SK-N-SH (cell line): ENCODE data around the gene HAGH. TPM values are rescaled to one million over a fixed set of nuclear protein-coding genes. Genes with fewer than 3 reads are reported as not detected.

Source experiments
- CTCF ChIA-PET: fragments of 300-600, 350-600 bp; formaldehyde crosslinking; extraction: SDS; loops from one replicate; lab custom pipeline; 2021; lab: Yijun Ruan, JAX
- POLR2A ChIA-PET: fragments of 350-600 bp; sonication (Branson Sonifier 250); formaldehyde crosslinking; extraction: SDS; loops from one replicate; lab custom pipeline; 2020; ENCODE audit warnings: antibody characterized with exemption, inconsistent platforms; lab: Yijun Ruan, JAX
- DNase-seq: peaks from one replicate; pipeline ENCODE4 v3.0.0; 2012
- H2AFZ ChIP-seq: fragments of 200-600 bp; sonication (generic); 2 replicates; pipeline ENCODE4 v1.8.1; 2016; ENCODE audit warnings: antibody characterized with exemption, mild to moderate bottlenecking, low read depth
- H3F3A ChIP-seq: fragments of 200-600 bp; sonication (generic); replicated peaks from 2 replicates; pipeline ENCODE3; 2016; ENCODE audit warnings: antibody characterized with exemption, mild to moderate bottlenecking; ENCODE audit not compliant: insufficient read depth
- H3K27ac ChIP-seq, 2 experiments: fragments of 200-500 bp in 1 of 2; fragments of 200-600 bp in 1 of 2; sonication (Bioruptor generic) in 1 of 2; sonication (generic), shearing (Covaris generic) in 1 of 2; 2 replicates each; pipeline versions ENCODE4 v1.5.1 to v1.6.1; 2014 to 2016; ENCODE audit warnings: low read depth in 2 of 2, inconsistent platforms in 1 of 2, low read length in 1 of 2, mild to moderate bottlenecking in 1 of 2, mixed read lengths in 1 of 2
- H3K27me3 ChIP-seq: fragments of 200-600 bp; sonication (generic), shearing (Covaris generic); 2 replicates; pipeline ENCODE4 v1.6.1; 2016; ENCODE audit warnings: mixed run types; ENCODE audit not compliant: insufficient read depth
- H3K36me3 ChIP-seq, 2 experiments: fragments of 200-500 bp in 1 of 2; fragments of 200-600 bp in 1 of 2; sonication (Bioruptor generic) in 1 of 2; sonication (generic) in 1 of 2; replicated peaks in 1 of 2; 2 replicates each; pipeline versions ENCODE3 to v1.5.1; 2014 to 2016; ENCODE audit warnings: low read length in 1 of 2, mild to moderate bottlenecking in 1 of 2; ENCODE audit not compliant: insufficient read depth in 2 of 2, control insufficient read depth in 1 of 2
- H3K4me1 ChIP-seq, 2 experiments: fragments of 200-500 bp in 1 of 2; fragments of 200-600 bp in 1 of 2; sonication (Bioruptor generic) in 1 of 2; sonication (generic), shearing (Covaris generic) in 1 of 2; 2 replicates each; pipeline versions ENCODE4 v1.5.1 to v1.6.1; 2014 to 2016; ENCODE audit warnings: low read depth in 1 of 2, low read length in 1 of 2, mixed run types in 1 of 2; ENCODE audit not compliant: insufficient read depth in 2 of 2, control insufficient read depth in 1 of 2
- H3K4me2 ChIP-seq: fragments of 200-600 bp; sonication (generic), shearing (Covaris generic); 2 replicates; pipeline ENCODE4 v1.6.1; 2017; ENCODE audit warnings: mixed run types
- H3K4me3 ChIP-seq, 2 experiments: fragments of 200-500 bp in 1 of 2; fragments of 200-600 bp in 1 of 2; sonication (Bioruptor generic) in 1 of 2; sonication (generic), shearing (Covaris generic) in 1 of 2; 2 replicates each; pipeline versions ENCODE4 v1.5.1 to v1.8.1; 2014 to 2016; ENCODE audit warnings: low read depth in 2 of 2, inconsistent platforms in 1 of 2, low read length in 1 of 2, mild to moderate bottlenecking in 1 of 2, mixed read lengths in 1 of 2, moderate library complexity in 1 of 2
- H3K79me2 ChIP-seq: fragments of 200-600 bp; sonication (generic); 2 replicates; pipeline ENCODE4 v1.8.1; 2017; ENCODE audit warnings: mild to moderate bottlenecking; ENCODE audit not compliant: insufficient read depth
- H3K9ac ChIP-seq: fragments of 200-600 bp; sonication (generic); 2 replicates; pipeline ENCODE4 v1.6.1; 2017; ENCODE audit warnings: mixed run types
- H3K9me2 ChIP-seq: fragments of 200-600 bp; sonication (generic); 2 replicates; pipeline ENCODE4 v1.6.1; 2017; ENCODE audit warnings: mixed run types
- H3K9me3 ChIP-seq: fragments of 200-600 bp; sonication (generic); 2 replicates; pipeline ENCODE4 v1.6.1; 2017; ENCODE audit warnings: mixed run types, mild to moderate bottlenecking, moderate library complexity
- H4K20me1 ChIP-seq: fragments of 200-600 bp; sonication (generic); 2 replicates; pipeline ENCODE4 v1.6.1; 2017; ENCODE audit warnings: mild to moderate bottlenecking, mixed run types; ENCODE audit not compliant: insufficient read depth
- CHD2 ChIP-seq: fragments of 150-350 bp; IDR thresholded peaks from 2 replicates; pipeline ENCODE4 v1.6.1; 2018; ENCODE audit warnings: low read length; ENCODE audit not compliant: partially characterized antibody
- CTCF ChIP-seq: fragments of 200-600 bp; sonication (generic); IDR thresholded peaks from 2 replicates; pipeline ENCODE4 v1.6.1; 2017; ENCODE audit warnings: antibody characterized with exemption, mild to moderate bottlenecking, moderate library complexity
- ELF1 ChIP-seq: IDR thresholded peaks from 2 replicates; pipeline ENCODE4 v1.4.0; 2012
- EP300 ChIP-seq, 2 experiments: IDR thresholded peaks; 2 replicates each; pipeline versions ENCODE4 v1.4.0 to v1.6.1; 2012; ENCODE audit warnings: borderline replicate concordance in 1 of 2, low read depth in 1 of 2, low read length in 1 of 2
- FOSL2 ChIP-seq: IDR thresholded peaks from 2 replicates; pipeline ENCODE4 v1.4.0; 2012; ENCODE audit warnings: low read depth, mild to moderate bottlenecking, moderate library complexity, borderline replicate concordance
- FOXJ3 ChIP-seq: sonication (generic); formaldehyde crosslinking; IDR thresholded peaks from 2 replicates; pipeline ENCODE4 v1.5.1; 2020; ENCODE audit warnings: mild to moderate bottlenecking, missing genetic modification reagents
- FOXM1 ChIP-seq: IDR thresholded peaks from 2 replicates; pipeline ENCODE4 v1.4.0; 2012; ENCODE audit warnings: low read depth, mild to moderate bottlenecking
- GABPA ChIP-seq: IDR thresholded peaks from 2 replicates; pipeline ENCODE4 v1.4.0; 2012; ENCODE audit warnings: low read depth, mild to moderate bottlenecking
- GATA2 ChIP-seq: sonication (generic); formaldehyde crosslinking; IDR thresholded peaks from 2 replicates; pipeline ENCODE4 v1.5.0; 2020; ENCODE audit warnings: mild to moderate bottlenecking, missing genetic modification reagents
- JUND ChIP-seq: IDR thresholded peaks from 2 replicates; pipeline ENCODE4 v1.4.0; 2012
- MAX ChIP-seq: IDR thresholded peaks from 2 replicates; pipeline ENCODE4 v1.4.0; 2012; ENCODE audit warnings: low read depth
- MEF2A ChIP-seq: IDR thresholded peaks from 2 replicates; pipeline ENCODE4 v1.4.0; 2012; ENCODE audit warnings: low read depth, borderline replicate concordance
- MXI1 ChIP-seq: IDR thresholded peaks from 2 replicates; pipeline ENCODE4 v1.6.1; 2012; ENCODE audit warnings: mild to moderate bottlenecking, low read depth, low read length, improper control_type of control experiment
- NFIC ChIP-seq: IDR thresholded peaks from 2 replicates; pipeline ENCODE4 v1.4.0; 2012; ENCODE audit warnings: borderline replicate concordance
- NRF1 ChIP-seq: IDR thresholded peaks from 2 replicates; pipeline ENCODE4 v1.6.1; 2012; ENCODE audit warnings: low read depth, mild to moderate bottlenecking, low read length
- PBX3 ChIP-seq: IDR thresholded peaks from 2 replicates; pipeline ENCODE4; 2012
- RAD21 ChIP-seq: IDR thresholded peaks from 2 replicates; pipeline ENCODE4 v1.6.1; 2012; ENCODE audit warnings: mild to moderate bottlenecking, low read length
- RCOR1 ChIP-seq: fragments of 150-350 bp; IDR thresholded peaks from 2 replicates; pipeline ENCODE4 v1.6.1; 2017; ENCODE audit warnings: antibody characterized with exemption, low read length
- RXRA ChIP-seq: IDR thresholded peaks from 2 replicates; pipeline ENCODE4 v1.4.0; 2012; ENCODE audit warnings: low read depth, mild to moderate bottlenecking, borderline replicate concordance
- SIN3A ChIP-seq: IDR thresholded peaks from 2 replicates; pipeline ENCODE4 v1.6.1; 2012; ENCODE audit warnings: low read depth, mild to moderate bottlenecking, low read length, moderate library complexity, borderline replicate concordance
- SMC3 ChIP-seq: IDR thresholded peaks from 2 replicates; pipeline ENCODE4 v1.6.1; 2012; ENCODE audit warnings: low read depth, low read length, improper control_type of control experiment
- TCF12 ChIP-seq: IDR thresholded peaks from 2 replicates; pipeline ENCODE4 v1.4.0; 2012
- TEAD4 ChIP-seq: IDR thresholded peaks from 2 replicates; pipeline ENCODE4 v1.4.0; 2012; ENCODE audit warnings: mild to moderate bottlenecking, borderline replicate concordance; ENCODE audit not compliant: insufficient read depth
- WGBS: methylation state at CpG from one replicate; pipeline ENCODE4 v1.1.6; 2017; ENCODE audit warnings: low lambda C conversion rate; 5-methylcytosine and 5-hydroxymethylcytosine counted together
- polyA plus RNA-seq, 3 experiments: library from polyadenylated mRNA; depleted of rRNA; stranded (reverse); fragments of >200 nt; gene quantifications; 2 replicates each; pipeline ENCODE4 v1.2.3, GENCODE V29; 2012
- TF ChIP-seq, protein P1 (sequence below): IDR thresholded peaks from 2 replicates; pipeline ENCODE4 v1.4.0; 2012; ENCODE audit warnings: low read depth, borderline replicate concordance

HAGH gene
- polyA plus RNA-seq, 1 of the 3 experiments (the other 2 are of a cell fraction) = 138 TPM

DNA sequence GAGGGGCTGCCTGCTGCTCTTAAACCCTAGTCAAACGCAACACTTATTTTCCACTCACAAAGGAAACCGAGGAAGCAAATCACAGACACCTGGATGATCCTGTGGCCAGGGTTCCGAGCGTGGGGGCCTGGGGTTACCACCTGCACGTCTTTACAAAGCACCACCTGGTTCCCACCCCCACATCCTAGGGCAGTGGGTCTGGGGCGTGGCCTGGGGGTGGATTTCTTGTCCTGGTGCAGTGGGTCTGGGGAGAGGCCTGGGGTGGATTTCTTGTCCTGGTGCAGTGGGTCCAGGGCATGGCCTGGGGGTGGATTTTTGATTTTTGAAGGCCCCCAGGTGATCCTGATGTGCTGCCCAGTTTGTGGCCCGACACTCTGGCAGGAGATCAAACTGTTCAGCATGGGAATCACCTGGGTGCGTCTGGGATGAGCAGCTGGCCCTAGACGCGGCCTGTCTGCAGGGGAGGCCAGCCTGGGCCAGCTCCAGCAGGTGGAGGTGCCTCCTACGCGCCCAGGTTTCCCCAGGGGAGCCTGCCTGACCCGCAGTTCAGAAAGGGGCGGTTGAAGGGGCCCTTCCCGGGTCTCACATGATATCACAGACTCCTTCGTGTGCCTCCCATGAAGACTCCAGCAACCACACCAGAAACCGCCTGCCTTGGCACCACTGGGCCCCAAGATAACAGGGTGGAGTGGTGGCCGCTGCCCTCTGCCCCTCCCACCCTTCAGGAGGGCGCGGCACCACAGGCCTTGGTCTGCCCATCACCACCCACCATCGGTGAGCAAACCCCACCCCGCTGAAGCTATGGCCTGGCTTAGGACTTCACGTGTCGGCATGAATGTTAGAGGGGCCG is 6.3 kb downstream of the HAGH start:
- CTCF ChIA-PET = no interaction called here
- POLR2A ChIA-PET = interaction anchor here (0.7 kb wide), 1 partner anchor 12 kb away, joined by 3 read pairs; no protein-coding TSS in a partner anchor
- Histone ChIP-seq H2AFZ (no peak overlapping the region), H3K27ac (no peak overlapping the region), H4K20me1 (no peaks in the 10 kb centered on the region), H3K4me3 (no peak overlapping the region), H3K4me1 (peaks cover 0 to under 1% of the 10 kb centered on the region in 2 experiments; a peak in 1 of 4 replicates), H3K79me2 (peaks cover 23% of the 10 kb centered on the region; the same call in 1 of the 2 replicates), H3K9me3 (no peaks in the 10 kb centered on the region), H3K36me3 (peaks cover 0 to 15% of the 10 kb centered on the region in 2 experiments), H3K27me3 (no peaks in the 10 kb centered on the region), H3K9me2 (no peaks in the 10 kb centered on the region), H3K4me2 (no peak overlapping the region), H3K9ac (no peak overlapping the region), H3F3A (no peaks in the 10 kb centered on the region)
- 98% methylated on average over 19 of the region's 25 CpGs for WGBS
- DNase-seq = no peak
- no peak for TF ChIP-seq FOXJ3
- TF ChIP-seq FOXM1 = no peak
- no peak for TF ChIP-seq GATA2 (CRISPR knock-in tag)
- no peak for TF ChIP-seq EP300 (IDR thresholded peaks at IDR 0.05; ENCODE audit: borderline replicate concordance in 1 of 2, low read depth in 1 of 2, low read length in 1 of 2)
- TF ChIP-seq GABPA = no peak
- TF ChIP-seq SIN3A = no peak
- TF ChIP-seq TCF12 = no peak
- TF ChIP-seq MEF2A = no peak
- no peak for TF ChIP-seq MXI1
- TF ChIP-seq FOSL2 = no peak
- no peak for TF ChIP-seq MAX
- TF ChIP-seq RXRA = no peak
- no peak for TF ChIP-seq NRF1
- no peak for TF ChIP-seq SMC3
- TF ChIP-seq, protein P1, sequence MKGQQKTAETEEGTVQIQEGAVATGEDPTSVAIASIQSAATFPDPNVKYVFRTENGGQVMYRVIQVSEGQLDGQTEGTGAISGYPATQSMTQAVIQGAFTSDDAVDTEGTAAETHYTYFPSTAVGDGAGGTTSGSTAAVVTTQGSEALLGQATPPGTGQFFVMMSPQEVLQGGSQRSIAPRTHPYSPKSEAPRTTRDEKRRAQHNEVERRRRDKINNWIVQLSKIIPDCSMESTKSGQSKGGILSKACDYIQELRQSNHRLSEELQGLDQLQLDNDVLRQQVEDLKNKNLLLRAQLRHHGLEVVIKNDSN = no peak

DNA sequence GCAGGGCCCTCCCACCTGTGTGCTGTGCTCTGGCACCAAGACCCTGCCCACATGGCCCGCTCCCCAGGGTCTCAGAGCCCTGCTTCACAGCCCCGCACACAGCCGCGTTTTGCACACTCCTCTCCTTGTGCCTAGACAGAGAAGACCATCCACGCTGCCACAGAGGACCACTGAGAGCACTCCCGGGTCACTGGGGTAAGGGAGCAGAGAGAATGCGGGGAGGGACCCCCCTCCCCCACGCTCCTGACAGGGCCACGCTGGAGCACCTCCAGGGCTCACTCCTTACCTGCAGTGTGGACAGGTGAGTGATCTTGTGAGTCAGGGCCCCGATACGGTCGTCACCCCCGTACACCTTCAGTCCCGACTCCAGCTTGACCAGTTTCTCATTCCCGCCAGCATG is 7.0 kb downstream of the HAGH start:
- TF ChIP-seq NFIC (no peak), RCOR1 (no peak), GABPA (no peak), FOXJ3 (no peak), MAX (no peak), CHD2 (no peak), PBX3 (no peak), JUND (no peak), ELF1 (no peak), RXRA (no peak), CTCF (no peak), FOSL2 (no peak), RAD21 (no peak), TEAD4 (no peak)
- TF ChIP-seq, protein P1 = no peak
- Histone ChIP-seq H3K4me3 (no peak overlapping the region), H2AFZ (no peak overlapping the region), H3K4me2 (no peak overlapping the region), H4K20me1 (no peaks in the 10 kb centered on the region), H3K9me2 (no peaks in the 10 kb centered on the region), H3K4me1 (no peaks in the 10 kb centered on the region), H3F3A (no peaks in the 10 kb centered on the region), H3K27me3 (no peaks in the 10 kb centered on the region), H3K9me3 (no peaks in the 10 kb centered on the region), H3K27ac (no peak overlapping the region), H3K79me2 (peaks cover 16% of the 10 kb centered on the region; the same call in 1 of the 2 replicates), H3K9ac (no peak overlapping the region), H3K36me3 (peaks cover 0 to 15% of the 10 kb centered on the region in 2 experiments)
- DNase-seq = no peak
- ChIA-PET POLR2A (interaction anchor here (0.7 kb wide), 1 partner anchor 12 kb away, joined by 3 read pairs; no protein-coding TSS in a partner anchor), CTCF (no interaction called here)
- WGBS = 100% methylated on average over 8 of the region's 15 CpGs
